NCI-H2171 (cell line): ENCODE measurements around the gene MACF1.
"Not testable (repeated sequence)": the region's sequence is repeated elsewhere in the genome, so short reads cannot be mapped to it uniquely, and the experiment has no call there.

Experiments
- DNase-seq: peaks from one replicate; lab custom pipeline; 2025; lab: John Stamatoyannopoulos, UW

The MACF1 gene

DNA sequence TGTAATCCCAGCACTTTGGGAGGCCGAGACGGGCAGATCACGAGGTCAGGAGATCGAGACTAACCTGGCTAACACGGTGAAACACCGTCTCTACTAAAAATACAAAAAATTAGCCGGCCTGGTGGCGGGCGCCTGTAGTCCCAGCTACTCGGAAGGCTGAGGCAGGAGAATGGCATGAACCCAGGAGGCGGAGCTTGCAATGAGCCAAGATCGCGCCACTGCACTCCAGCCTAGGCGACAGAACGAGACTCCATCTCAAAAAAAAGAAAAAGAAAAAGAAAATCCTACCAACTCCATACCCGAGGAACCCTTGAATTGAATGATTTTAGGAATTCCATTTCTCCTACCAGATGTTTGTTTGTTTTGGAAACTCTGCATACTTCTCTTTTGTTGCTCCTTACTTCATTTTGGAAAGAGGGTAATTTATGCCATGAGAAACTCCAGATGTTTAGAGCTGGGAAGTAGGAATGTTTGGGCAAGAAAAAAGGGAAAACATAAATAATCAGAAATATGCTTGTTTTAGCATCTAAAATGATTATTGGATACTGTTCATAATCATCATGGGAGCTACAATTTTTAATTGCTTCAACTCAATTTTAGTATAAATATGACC is 262.7 kb downstream of the MACF1 start:
- not testable (repeated sequence) for DNase-seq

DNA sequence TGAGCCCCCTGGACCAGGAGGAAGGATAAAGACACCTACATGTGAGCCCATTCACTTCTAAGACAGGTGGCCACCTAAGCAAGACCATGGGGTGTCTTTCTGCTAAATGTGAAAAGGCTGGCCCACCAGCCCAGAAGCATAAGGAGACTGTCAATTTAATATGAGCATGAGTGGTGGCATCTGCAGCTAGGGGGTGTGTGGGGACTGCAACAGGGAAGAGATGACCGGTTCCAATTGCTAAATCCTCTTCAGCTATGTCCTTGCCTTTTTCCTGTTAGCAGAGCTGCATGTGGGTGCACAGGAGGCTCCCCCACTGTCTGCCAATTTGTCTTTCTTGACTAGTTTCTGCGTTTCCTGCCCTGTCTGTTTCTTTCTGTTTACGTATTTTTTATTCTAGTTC is 264.7 kb downstream of the MACF1 start:
- DNase-seq, result no peak

DNA sequence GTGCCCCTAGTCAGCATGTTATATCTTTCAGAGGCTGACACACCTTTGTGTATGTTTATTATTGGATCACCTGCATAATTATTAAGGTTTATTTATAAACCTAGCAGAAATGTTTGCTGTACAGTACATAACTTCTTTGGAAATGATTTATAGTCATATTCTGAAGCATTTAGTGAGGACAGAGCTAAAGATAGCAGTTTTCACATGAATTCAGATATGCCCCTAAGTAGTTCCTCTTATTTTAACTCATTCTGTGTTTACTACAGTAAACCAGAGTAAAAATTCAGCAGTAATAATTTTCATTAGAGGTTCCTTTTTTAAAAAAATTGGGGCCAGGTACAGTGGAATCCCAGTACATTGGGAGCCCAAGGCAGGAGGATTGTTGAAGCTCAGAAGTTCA is 265.5 kb downstream of the MACF1 start:
- DNase-seq, result no peak

DNA sequence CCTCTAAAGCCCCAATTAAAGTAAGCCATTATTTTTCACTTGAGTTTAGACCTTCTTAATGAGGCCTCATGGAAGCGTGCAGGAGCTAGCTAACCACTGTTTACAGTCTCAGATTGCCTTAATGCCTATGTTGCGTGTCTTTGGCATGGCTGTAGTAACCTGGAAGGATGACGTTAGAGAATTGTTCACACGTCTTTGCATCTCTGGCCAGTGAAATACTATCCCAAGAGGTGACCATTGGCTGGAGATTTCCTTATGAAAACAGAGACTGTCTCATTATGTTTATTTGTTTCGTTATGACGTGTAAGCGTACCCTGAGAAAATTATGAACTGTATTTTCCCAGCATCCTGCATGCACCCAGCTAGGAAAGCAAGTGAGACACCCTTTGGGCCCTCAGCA is 268.3 kb downstream of the MACF1 start:
- DNase-seq, result no peak

DNA sequence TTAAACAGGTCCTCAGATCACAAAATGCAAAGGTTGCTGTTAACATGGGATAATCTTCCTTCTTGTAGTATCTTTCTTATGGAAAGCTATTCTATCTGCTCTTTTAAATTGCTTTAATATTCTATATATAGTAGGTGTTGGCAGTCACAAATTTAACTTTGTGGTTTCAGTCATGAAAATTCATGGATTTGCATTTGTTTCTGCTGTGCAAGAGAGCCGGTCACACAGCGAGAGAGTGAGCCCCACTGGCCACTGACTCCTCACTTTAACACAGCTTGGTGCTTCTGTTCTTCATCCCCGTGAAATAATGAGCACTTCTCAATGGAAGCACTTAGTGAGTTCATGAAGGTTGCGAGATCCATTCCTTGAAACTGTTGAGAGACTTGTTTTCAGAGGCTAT is 268.8 kb downstream of the MACF1 start:
- DNase-seq, result no peak

DNA sequence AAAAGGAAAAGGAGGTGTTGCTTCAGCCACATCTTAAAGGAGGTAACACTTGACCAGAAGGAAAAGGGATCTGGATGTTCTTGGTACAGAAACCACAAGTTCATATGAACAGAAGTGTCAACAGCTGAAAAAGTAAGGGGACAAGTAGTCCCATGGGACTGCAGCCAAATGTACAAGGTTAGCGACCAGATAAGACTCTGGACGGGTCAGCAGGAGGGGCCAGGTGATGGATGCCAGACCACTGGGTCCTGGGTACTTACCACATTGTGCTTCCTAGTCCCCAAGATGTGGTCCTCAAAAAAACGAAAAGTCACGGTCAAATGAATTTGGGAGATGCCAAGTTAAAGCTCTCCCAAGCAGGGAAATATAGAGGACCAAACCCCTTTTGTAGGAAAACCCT is 270.3 kb downstream of the MACF1 start:
- no peak for DNase-seq

DNA sequence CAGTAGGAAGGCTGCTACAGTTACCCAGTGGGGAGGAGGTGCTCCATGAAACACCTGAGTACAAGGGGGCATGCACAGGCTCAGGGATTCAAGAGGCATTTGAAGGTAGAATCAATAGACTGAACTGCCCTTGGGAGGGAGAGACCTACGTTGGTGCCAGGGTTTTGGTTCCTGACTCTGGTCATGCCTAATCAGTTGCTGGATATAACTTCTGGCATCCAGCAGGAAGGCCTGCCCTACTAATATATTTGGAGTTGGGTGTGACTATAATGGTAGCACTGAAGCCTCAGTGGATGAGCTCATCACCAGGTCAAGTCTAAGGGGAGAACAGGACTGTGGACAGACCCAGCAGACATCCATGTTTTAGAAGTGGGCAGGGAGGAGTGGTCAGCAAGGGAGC is 271.1 kb downstream of the MACF1 start:
- not testable (repeated sequence) for DNase-seq

DNA sequence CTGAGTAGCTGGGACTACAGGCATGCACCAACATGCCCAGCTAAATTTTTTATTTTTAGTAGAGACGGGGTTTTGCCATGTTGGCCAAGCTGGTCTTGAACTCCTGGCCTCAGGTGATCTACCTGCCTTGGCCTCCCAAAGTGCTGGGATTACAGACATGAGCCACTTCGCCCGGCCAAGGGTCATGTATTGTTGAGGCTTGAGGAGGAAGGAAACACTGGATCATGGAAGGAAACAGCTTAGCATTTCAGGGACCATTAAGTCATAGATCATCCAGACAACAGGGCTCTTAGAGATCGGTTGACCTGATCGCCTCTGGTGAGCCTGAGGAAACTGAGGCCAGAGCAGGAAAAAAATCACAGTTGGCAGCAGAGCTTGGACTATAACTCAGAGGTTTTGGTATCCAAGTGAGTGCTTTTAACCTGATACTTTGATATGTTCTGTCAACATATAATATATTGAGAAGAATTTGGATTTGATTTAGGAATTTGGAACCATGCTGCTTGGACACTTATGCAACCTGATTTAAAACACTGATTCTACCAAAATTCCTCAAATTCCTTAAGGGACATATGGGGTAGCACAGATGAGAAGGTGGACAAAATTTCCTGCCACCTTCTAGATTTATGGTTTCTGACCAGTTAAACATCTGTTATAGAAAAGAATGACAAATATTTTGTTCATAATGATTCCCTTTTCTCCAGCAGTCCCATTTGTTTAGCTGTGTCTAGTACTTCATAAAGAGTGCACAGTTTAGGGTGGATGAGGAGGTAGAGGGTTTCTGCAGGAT is 273.8 kb downstream of the MACF1 start:
- no peak for DNase-seq

DNA sequence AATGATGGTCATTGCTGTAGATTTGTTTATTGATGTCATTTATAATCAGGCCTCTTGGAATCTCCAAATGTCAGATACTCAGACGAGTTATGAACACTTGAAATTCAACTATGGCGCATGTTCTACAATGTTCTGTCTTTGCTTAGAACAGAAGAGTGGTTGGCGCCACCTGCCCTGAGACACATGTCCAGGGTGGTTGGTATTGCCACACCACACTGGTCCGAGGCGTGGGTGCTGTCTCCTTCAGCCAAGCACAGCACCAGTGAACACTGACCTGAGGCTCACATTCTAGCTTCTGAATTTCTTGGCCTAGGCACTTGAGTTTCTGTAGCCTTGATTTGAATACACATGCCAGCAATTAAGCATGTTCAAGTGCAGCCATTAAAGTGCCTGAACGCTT is 276.8 kb downstream of the MACF1 start:
- DNase-seq, result no peak

DNA sequence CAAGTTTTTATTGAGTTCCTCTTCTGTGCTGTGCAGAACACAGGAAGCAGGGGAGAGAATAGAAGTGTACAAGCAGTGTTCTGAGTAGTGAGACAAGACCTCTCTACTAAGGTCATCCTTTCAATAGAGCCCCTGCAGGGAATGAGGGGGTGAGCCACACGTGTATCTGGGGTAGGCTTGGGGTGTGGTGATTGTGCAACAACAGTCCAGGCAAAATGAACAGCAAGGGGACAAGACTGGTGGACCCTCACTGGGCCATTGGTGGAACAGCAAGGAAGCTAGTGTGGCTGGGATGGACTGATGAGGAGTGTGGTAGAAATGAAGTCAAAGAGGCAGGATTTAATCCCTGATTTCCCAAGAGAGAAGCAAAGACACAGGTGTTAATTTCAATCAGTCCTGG is 278.8 kb downstream of the MACF1 start:
- DNase-seq, result no peak

DNA sequence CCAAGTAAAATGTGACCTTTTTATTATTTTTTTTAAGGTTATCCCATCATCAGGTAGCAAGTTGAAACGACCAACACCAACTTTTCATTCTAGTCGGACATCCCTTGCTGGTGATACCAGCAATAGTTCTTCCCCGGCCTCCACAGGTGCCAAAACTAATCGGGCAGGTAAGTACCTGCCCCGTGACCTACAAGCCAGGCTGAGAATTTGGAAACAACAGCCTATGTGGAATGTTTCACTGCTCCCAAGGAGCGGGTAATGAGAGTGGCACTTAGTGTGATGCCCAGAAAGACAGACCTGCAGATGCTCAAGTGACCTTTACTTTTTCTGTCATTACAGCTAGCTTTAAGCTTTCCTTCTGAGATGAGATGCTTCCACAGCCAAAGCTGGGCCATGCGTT is 280.1 kb downstream of the MACF1 start:
- DNase-seq, result no peak

DNA sequence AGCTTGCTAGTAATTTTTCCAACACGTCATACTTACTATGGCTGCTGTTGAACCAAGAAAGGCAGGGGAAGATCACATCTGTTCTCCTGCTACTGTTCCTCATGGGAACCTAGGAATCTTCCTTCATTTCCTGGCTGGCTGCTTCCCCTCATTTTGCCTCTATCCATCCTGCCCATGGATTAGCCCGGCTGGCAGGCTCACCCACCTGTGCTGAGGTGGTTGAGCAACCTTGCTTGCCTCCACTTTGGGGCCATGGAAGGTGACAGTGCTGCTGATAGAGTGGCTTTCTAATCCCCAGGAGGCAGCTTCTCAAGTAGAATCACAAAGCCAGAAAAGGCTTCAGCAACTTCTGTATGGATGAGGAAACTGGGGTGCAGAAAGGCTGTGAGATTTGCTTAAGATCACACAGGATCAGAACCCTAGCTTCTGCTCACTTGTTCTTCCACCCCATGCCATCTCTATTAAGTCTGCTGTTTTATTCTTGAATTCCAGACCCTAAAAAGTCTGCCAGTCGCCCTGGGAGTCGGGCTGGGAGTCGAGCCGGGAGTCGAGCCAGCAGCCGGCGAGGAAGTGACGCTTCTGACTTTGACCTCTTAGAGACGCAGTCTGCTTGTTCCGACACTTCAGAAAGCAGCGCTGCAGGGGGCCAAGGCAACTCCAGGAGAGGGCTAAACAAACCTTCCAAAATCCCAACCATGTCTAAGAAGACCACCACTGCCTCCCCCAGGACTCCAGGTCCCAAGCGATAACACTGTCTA is 280.7 kb downstream of the MACF1 start:
- no peak for DNase-seq

DNA sequence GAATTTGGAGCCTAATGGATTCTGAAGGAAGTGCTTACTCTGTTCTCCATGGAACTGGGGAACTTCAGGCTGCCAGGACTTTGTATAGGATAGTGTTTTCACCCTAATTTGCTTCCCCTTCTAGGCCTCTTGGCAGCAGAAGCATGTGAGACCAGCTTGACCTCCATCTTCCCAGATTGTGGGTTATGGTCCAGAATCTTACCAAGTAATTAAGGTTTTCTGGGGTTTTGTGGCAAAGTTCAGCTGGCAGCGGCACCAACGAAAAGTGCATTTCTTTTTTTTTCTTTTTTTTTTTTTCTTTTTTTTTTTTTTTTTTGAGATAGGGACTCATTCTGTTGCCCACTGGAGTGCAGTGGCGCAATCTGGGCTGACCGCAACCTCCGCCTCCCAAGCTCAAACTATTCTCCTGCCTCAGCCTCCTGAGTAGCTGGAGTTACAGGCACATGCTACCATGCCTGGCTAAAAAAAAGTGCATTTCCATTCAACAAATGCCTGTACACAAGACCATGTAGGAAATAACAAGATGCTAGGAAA is 283.6 kb downstream of the MACF1 start:
- DNase-seq, result no peak

DNA sequence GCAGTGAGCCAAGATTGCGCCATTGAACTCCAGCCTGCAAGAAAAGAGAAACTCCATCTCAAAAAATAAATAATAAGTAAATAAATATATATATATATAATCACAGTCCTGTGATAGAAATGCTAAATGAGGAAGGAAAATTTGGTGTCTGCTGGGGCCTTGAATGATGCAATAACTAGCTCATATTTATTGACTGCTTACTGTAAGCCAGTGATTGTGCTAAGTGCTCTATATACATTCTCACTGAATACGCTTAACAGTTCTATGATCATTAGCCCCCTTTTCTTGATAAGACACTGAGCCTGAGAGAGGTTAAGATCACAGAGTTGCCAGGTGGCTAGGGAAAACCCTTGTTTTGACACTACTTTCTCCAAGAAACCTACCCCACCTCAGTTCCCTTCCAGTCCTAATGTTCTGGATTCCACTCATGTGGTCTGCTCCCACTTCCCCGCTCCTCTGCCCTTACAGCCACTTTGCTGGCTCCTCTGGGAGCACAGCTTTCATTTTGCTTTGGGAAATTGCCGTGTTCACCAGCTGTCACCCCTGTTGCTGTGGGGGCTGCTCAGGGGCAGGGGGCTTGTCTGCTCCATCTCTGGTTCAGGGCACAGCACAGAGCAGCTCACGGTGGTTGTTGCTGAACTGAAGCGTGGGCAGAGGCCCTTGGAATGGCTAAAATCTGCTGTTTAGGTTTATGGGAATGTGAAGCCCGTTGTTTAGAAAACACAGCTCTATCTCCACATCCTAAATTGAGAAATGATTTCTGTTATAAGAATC is 284.5 kb downstream of the MACF1 start:
- no peak for DNase-seq

DNA sequence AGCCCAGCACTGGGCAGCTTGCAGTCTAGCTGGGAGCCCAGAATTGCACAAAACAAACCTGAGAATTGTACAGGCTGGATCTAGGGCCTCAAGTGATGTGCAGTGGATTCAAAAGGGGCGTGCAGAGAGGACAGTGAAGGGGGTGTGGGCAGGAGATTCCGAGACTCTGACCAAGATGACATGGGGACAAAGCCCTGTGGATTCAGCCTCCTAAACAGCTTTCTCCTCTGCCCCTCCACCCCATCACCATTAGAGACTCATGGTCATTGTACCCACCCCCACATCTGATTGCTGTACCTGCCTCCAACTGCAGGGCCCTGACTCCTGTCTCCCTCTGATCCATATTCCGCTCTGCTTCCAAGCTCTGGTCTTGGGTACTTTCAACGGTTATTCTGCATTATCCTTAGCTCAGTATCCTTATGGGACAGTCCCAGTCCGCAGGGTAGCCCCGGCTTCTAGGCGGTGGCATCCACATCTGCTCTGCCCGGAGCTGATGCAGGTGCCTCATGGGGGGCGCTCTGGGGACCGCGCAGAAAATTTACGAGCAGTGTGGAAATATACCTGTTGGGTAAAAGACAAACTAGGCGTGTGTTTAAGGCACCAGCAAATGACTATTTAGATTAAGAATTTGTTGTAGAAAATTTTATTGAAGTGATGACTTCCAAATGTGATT is 285.2 kb downstream of the MACF1 start:
- DNase-seq, result no peak

DNA sequence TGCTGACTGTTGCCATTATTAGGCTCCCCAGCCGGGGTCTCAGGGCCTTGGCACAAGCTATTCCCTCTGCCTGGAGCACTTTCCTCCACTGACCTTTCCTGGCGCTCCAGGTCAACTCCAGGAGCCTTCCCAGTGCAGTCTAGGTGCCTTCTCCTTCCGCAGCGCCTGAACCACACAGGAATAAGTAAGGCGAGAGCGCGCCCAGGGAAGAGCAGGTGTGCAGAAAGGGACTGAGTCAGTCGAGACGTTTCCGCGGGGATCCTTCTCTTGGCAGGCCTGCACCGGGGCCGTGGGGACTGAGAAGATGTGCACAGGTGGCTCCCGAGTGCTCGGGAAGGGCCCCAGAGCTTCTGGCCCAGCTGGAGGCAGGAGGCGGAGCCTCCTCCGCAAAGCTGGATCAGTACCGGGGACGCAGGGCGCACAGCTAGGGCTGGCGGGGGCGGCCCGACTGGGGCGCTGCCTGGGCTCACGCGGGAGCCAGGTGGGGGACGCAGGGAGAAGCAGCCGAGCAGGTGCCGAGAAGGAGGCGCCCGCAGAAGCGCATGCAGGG is 286.2 kb downstream of the MACF1 start:
- DNase-seq, result peak; percentile 31

DNA sequence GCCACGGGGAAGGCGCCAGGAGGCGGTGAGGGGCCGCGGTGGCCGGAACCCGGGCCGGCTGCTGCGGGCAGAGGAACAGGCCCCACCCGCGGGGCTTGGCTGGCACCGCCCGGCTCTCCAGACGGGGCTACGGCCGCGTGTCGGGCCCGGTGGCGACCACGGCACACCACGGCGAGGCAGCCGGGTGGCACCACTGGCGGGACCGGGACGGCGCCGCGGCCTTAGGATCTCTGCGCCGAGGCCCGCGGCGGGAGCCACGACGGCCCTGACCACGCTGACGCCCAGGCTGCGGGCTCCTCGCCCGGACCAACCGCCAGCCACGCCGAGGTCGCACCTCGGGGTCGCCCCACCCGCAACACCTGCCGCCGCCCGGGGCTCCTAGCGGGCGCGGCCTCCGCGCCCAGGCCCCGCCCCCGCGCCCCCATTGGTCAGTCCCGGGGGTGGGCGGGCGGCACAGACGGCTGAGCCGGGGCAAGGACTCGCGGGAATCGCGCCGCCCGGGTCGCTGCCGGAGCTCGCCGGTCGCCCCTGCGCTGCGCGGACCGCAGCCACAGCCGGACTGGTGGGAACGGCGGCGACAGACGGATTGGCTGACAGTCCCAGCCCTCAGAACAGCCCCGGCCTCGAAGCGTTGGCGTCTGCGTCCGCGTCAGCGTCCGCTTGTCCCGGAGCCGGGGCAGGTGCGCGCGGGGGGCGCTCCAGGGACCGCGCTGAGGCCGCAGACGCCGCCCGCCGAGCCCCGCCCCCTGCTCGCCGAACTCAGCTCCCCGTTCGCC is 286.8 kb downstream of the MACF1 start, which contains the start of gene BMP8A:
Gene BMP8A (plus strand): TSS at position 491 of the 776 bp plus-strand sequence. CDS start 356 bp downstream, outside the sequence.
- peak; percentile 82 for DNase-seq

DNA sequence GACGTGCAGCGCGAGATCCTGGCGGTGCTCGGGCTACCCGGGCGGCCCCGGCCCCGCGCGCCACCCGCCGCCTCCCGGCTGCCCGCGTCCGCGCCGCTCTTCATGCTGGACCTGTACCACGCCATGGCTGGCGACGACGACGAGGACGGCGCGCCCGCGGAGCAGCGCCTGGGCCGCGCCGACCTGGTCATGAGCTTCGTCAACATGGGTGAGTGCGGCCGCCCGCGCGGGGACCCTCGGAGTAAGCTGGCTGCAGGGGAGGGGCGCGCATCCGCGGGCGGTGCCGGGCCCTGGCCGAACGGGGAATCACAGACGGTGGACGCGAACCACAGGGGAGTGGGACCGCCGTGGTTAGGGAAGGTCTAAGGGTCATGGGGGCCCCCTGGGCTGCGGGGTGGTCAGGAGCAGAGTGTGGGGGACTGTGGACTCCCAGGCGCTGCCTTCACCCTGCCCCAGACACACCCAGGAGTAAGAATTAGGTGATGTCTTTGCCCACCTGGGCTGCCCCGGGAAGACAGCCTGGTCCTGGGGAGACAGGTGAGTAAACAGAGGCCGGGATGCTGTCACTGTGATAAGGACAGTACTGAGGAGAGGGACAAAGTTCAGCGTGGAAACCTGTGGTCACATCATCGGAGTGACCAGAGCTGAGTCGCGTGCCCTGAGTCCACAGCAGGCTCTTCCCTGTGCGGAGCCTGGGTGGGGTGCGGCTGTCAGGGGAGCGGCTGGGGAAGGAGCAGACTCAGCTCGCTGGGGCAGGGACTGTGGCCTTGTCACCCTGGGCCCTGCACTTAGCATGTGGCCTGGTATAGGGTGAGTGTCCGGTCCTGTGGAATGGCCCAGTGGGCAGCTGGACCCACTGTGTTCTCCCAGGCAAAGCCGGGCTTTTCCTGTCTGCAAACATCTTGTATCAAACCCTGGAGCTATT is 287.9 kb downstream of the MACF1 start:
- not testable (repeated sequence) for DNase-seq
